NCI-H774 (cell line): Measurements from ENCODE around the gene TTC38.

ENCODE experiments used
- DNase-seq: peaks from one replicate; lab custom pipeline; 2025; lab: John Stamatoyannopoulos, UW

TTC38 gene

DNA sequence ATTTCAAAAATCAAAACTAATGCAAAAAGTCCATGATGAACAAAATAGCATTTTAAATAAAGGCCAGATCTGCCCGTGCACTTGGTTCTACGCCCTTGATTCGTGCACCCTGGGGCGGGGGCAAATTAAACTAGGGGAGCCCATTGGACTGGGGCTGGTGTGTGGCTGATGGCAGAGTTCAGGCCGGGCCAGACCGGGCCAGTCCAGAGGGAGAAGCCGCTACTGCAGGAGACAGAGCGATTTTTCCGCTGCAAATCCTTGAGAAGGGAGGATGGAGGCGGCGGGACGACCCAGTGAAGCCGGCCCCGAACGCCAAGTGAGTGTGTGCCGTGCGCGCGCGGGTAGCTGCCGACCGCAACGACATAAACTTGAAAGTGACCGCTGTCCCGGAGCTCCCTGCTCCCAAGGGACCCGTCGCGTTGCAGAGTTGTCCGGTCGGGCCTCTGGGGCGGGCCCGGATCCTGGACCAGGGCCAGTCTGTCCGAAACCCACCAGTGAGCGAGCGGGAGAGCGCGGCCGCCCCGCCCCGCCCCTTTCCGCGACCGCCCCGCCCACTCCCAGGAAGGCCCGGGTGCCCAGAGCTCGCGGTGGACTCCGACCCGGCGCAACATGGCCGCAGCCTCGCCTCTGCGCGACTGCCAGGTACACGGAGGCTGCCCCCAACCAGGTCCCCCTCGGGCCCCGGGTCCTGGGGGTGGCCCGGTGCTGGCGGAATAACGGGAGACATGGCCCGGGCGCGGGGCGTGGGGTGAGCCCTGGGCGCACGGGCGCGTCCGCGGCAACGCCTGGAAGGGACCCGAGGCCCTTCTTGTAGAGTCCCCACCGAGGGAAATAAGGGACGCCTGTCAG, at the start of gene TTC38:
TTC38 (plus strand) TSS at position 578 of the 849 bp plus-strand sequence; CDS start at position 610, 32 bp downstream.
- DNase-seq, result peak; percentile 31

- peak; percentile 12 for DNase-seq
These were observed 48.2 kb upstream of the TTC38 start for GRCh38 chr22:46219636-46220035.

- DNase-seq, result no peak
These were observed 46.9 kb upstream of the TTC38 start for GRCh38 chr22:46220921-46221320.

DNA sequence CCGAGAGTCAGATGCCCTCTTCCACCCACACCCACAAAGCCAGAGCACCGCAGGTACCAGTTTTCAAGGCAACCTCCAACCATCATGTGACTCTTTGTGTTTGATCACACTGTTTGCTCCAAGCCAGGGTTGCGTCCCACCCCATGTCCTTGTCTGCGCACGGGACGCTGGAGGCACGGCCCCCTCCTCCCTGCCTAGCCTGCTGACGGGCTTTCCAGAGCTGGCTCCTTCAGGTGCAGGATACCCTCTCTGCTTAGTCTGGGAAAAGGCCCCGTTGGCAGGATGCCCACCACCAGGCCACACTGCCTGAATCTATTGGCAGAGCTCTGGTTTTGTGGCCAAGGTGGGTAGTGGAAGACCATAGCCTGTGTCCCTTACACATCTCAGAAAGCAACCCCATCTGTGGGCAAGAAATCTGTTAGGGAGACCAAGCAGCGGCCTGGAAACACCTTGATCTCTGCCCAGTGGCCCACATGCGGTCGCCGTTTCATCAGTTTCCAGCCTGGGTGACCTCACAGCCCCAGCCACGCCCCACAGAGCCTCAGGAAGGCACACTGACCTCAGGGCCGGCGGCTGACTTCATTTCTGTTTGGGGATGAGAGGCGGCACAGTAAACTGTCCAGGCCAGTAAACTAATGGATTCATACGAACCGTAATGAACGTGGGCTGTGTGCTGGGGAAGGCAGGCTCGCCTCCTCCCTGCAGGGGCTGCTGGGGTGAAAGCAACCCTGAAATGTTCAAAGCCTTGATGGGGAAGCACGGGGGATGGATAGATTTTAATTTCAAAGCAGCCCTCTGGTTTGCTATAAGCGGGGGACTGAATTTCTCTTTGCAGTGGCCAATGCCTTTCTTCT, 43.5 kb upstream of the TTC38 start:
- no peak for DNase-seq

- DNase-seq, result no peak
These were observed 42.9 kb upstream of the TTC38 start for GRCh38 chr22:46224898-46225290.

GRCh38 chr22:46225631-46226030, 42.2 kb upstream of the TTC38 start:
- no peak for DNase-seq

GRCh38 chr22:46226577-46226976, 41.2 kb upstream of the TTC38 start:
- DNase-seq, result no peak

- DNase-seq, result no peak
These were observed 38.1 kb upstream of the TTC38 start for GRCh38 chr22:46229701-46230100.

DNA sequence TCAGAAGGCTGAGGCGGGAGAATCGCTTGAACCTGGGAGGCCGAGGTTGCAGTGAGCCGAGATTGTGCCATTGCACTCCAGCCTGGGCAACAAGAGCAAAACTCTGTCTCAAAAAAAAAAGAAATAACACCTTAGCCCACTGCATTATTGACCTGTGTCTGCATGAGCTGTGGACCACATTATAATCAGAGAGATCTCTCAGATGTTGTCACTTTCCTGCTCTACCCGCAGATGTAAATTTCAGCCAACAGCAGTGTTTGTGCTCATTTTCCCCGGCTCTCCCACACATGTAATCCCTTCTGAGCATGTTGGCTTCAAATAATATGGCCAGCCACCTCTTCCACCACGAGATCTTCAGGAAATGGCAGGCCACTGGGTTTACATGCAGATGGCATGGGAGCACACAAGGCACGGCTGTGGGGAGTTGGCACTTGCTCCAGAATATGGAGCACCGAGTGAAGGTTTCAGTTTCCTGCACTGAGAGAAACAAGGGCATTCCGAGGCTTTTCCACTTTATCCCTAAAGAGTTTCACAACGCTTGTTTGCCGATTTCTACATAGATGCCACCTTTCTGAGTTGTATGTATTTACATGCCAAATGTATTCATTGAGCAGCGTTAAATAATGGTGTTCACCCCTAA, 37.4 kb upstream of the TTC38 start:
- DNase-seq, result no peak

- DNase-seq, result no peak
These were observed 34.6 kb upstream of the TTC38 start for GRCh38 chr22:46233231-46233630.

- no peak for DNase-seq
These were observed 32.8 kb upstream of the TTC38 start for GRCh38 chr22:46234969-46235368.

DNA sequence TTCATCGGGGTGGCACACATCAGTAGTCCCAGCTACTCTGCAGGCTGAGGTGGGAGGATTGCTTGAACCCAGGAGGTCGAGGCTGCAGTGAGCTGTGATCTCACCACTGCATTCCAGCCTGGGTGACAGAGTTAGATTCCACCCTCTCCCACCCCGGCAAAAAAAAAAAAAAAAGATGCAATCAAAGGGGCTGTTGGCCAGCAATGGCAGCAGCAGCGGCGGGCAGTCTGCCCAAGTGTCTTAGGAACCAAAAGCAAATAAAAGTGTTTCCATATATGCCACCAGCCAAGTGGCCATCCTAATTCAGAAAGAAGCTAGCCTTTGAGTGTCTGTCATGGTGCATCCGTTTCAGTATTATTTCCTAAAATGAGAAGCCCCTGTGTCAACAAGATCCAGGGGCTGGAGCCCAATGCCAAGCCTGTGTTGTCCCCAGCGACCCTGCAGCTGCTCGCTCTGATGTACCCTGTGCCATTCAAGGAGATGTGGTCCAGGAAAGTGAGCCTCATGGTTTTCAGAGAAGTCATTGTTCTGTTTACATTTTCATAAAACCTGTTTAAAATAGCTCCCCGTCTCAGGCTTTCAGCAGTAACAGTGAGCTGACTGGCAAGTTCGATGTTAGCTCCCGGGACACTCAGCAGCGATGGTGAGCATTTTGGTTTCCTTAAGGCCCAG, 30.2 kb upstream of the TTC38 start:
- DNase-seq, result no peak

- no peak for DNase-seq
These were observed 29.3 kb upstream of the TTC38 start for GRCh38 chr22:46238541-46238940.

GRCh38 chr22:46239261-46240048, 28.4 kb upstream of the TTC38 start:
- DNase-seq, result no peak

DNA sequence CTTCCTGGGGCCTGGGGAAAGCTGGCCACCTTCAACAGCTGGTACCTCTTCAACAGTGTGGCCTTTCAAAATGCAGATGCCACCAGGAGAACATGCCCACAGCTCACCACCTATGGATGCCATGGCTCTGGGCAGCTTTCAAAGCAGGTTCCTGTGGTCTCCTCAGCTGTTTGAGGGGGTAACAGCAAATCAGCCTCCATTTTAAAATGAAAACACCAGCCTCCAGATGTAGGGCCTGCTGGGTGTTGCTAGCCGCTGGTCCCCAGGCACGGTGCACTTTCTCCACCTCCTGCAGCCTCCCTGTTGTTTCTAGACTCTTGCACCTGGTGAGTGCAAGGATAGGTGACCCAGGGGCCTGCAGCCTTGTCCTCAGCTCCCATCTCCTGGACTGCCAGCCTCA, 27.7 kb upstream of the TTC38 start:
- DNase-seq, result no peak

- DNase-seq, result no peak
These were observed 27.3 kb upstream of the TTC38 start for GRCh38 chr22:46240506-46240905.

DNA sequence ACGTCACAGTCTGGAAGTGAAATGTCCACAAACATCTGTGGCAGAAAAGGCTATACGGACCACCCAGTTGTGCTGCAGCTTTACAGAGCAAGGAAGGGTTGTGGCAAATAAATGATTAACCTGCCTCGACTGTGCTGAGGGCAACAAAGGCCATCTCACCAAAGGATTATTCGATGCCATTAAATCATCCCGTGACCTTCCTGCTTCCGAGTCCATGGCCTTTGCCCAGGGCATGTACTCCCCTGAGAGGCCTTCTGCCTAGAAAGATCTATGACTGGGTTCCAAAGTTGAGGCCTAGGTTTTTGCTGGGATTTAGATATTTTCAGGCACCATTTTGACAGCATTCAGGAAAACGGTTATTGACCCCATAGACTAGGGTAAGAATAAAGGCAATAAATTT, 26.9 kb upstream of the TTC38 start:
- DNase-seq, result no peak

- no peak for DNase-seq
These were observed 26.3 kb upstream of the TTC38 start for GRCh38 chr22:46241396-46242007.

DNA sequence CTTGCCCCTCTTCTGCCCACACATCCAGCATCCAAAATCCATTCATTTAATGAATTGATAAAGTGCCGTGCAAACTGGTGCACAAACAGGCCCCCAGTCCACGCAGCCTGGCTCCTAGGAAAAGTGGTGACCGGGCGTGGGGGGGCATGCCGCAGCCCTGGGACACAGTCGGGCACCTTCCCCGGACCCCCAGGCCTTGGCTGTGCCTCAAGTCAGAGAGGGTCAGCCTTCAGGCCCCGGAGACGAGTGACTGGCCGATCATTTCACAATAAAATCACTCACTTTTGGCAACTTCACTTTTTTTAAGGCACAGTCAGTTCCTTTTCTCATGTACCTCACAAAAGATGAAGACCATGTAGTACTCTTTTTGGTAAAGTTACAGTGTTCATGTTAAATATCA, 25.7 kb upstream of the TTC38 start:
- no peak for DNase-seq

DNA sequence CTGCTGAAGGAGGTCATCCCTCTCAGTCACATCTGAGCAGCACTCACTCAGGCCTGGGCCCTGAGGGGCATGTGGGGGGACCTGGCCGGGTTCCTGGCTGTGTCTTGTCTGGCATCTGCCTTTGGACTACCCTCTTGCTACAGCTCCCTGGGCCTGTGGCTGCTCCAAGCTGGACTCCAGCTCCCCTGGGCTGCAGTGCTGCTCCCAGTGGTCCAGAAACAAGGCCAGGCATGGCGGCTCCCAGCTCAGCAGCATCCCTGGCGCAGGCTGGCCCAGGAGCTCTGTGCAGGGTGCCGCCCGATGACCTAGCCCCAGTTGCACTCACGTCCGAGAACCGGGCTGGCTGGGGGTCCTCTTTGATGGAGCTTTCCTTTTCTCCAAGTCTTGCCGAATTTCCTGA, 23.0 kb upstream of the TTC38 start:
- DNase-seq, result no peak

DNA sequence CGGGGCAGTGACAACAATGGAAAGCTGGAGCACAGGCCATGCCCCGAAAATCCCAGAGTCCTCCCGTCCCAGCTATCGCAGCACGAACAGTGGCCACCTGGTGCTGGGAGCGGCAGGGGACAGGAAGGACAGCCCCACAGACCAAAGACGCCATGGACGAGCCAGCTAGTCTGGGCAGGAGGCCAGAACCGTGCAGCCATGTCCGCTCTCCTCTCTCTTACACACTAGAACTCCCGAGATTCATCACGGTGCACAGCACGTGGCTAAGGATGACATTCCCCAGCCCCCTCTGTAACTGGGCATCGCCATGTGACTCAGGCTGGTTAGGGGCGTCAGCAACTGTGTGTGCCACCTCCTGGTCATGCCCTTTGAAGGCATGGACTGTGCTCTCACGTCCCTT, 22.3 kb upstream of the TTC38 start:
- no peak for DNase-seq
